DMS53 treated with DMSO at 0.1 percent for 48 hours (cell line): ENCODE measurements around the gene TAF4.
"Not testable (repeated sequence)": the region's sequence is repeated elsewhere in the genome, so short reads cannot be mapped to it uniquely, and the experiment has no call there.

ENCODE experiments used
- DNase-seq: peaks from one replicate; lab custom pipeline; 2025; ENCODE audit not compliant: unreplicated experiment; lab: John Stamatoyannopoulos, UW

Gene TAF4

DNA sequence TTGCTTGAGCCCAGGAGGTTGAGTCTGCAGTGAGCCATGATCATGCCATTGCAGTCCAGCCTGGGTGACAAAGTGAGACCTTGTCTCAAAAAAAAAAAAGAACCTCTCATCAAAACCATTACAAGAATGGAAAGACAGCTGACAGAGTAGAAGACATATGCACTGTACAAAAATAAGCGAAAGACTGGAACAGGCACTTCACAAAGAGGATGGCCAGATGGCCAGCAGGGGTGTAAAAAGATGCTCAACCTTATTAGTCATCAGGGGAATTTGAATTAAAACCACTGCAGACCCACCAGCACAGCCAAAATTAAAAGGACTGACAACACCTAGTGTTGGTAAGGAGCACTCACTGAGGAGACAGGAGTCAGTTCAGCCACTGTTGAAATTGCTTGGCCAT, 13.5 kb upstream of the TAF4 start:
- no peak for DNase-seq

DNA sequence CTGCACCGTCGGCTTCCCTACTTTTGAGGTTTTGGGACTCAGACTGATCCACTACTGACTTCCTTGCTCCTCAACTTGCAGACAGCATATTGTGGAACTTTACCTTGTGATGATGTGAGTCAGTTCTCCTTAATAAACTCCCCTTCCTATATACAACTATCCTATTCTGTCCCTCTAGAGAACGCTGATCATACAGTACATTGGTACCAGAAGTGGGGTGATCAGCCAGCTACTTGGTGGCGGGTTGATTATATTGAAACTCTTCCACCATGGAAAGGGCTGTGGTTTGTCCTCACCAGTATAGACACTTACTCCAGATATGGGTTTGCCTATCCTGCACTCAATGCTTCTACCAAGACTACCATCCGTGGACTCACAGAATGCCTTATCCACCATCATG, 7.6 kb upstream of the TAF4 start:
- DNase-seq, result no peak

DNA sequence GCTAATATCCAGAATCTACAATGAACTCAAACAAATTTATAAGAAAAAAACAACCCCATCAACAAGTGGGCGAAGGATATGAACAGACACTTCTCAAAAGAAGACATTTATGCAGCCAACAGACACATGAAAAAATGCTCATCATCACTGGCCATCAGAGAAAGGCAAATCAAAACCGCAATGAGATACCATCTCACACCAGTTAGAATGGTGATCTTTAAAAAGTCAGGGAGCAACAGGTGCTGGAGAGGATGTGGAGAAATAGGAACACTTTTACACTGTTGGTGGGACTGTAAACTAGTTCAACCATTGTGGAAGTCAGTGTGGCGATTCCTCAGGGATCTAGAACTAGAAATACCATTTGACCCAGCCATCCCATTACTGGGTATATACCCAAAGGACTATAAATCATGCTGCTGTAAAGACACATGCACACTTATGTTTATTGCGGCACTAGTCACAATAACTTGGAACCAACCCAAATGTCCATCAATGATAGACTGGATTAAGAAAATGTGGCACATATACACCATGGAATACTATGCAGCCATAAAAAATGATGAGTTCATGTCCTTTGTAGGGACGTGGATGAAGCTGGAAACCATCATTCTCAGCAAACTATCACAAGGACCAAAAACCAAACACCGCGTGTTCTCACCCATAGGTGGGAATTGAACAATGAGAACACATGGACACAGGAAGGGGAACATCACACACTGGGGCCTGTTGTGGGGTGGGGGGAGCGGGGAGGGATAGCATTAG, 6.2 kb upstream of the TAF4 start:
- DNase-seq, result not testable (repeated sequence)

GRCh38 chr20:62069741-62070216, 4.1 kb upstream of the TAF4 start:
- no peak for DNase-seq

- no peak for DNase-seq
Measured at GRCh38 chr20:62068997-62069396, 3.3 kb upstream of the TAF4 start.

GRCh38 chr20:62067547-62068260, 2.0 kb upstream of the TAF4 start:
- no peak for DNase-seq

- DNase-seq, result no peak
Measured at GRCh38 chr20:62066983-62067433, 1.3 kb upstream of the TAF4 start.

DNA sequence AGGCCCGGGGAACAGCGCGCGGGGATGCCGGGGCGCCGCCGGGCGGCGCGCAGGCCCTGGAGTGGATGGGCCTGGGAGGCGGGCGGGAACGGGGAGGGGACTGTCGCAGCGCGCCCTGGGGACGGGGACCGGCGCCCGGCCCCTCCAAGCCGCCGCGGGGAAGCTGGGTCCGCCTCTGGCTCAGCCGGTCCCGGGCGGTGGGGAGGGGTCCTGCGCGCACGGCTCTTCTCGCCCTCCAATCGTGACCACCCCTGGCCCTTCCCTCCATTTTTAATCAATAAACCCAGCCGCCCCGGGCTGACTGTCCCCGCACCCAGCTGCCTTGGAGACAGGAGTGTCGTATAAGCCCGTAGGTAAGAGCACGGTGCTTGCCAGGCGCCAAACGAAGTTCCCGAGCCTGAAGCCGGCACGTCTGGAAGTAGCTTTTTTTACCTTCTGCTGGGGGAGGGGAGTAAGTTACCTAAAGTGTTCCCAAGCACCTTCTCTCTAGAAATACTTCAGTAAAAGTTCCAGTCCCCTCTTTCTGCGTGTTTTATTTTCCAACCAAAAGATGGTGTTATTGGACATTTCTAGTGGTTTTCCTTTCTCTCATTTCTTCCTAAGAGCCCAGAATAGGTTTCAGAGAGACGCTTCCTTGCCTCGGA, 780 bp upstream of the TAF4 start:
- DNase-seq, result peak; percentile 25

- no peak for DNase-seq
Measured at GRCh38 chr20:62064770-62065673, 659 bp downstream of the TAF4 start.

- no peak for DNase-seq
Measured at GRCh38 chr20:62063981-62064769, 1.5 kb downstream of the TAF4 start.

GRCh38 chr20:62063315-62063980, 2.2 kb downstream of the TAF4 start:
- DNase-seq, result no peak

- DNase-seq, result no peak
Measured at GRCh38 chr20:62062661-62063314, 2.9 kb downstream of the TAF4 start.

GRCh38 chr20:62061851-62062423, 3.7 kb downstream of the TAF4 start:
- no peak for DNase-seq

DNA sequence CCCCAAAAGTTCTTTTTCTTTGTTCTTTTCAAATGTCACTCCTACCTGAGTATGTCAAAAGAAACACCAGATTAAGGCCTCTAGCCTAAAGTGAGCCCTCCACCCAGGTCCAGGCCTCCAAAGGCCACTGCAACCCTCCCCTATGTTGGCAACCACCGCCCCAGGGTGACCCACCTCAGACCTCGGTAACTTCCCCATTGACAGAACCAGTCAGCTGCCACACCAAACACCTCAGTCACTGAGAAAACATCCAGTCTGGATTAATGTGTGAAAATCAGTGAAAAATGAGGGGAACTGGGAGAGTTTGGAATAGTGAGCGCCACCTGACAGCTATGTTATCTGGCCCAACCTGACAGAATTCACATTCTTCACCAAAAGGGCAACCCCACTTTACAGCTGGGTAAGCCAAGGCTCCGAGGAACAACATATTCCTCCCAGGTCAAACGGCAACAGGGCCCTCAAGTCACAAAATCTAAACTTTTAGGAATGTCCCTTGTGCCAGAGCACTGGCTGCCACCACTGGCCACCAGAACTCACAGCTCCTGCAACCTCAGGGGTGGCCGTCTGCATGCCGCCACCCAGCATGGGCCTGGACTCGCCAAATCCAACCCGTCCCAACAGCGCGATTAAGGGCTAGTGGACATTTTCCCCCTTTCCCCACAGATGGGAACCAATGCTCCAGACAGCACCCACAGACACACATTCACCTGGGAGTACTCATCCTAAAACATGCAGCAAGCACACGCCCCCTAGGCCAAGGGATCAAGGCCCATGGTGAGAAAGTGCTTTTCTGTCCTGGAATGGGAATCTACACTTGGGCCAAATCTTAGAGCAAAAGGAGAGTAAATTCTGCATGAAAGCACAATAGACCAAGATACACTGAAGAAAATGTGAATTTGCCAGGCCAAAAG, 4.8 kb downstream of the TAF4 start:
- DNase-seq, result no peak

DNA sequence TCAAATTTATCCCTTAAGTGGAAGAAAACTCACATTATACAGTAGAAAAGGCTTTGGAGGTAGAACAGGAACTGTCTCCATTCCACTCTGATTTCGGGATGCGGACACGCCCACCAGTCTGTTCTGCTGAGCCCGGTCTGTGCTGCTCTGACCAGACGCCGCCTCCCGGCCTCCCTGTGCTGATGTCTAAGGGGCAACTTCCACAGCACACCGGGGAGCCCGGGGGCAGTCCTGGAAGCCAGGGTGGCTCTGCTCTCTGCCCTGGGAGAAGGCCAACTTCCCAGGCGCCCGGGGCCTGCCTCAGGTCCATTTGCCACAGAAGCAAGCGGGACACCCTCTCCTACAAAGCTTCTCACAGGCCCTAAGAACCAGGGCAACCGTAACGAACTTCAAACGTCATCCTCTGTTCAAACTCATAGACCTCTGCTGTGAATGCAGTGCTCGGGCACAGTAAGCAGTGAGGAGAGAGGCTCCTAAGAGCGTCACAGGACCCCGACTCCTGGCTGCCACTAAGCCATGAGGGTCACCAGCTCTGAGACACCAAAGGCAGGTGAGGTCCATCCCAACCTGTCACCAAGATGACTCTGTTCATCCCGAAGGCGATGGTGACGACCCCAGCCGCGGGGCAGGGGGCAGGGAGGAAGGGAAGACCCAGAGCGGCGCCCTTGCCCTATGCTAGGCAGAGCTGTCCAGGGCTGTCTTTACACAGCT, 5.6 kb downstream of the TAF4 start:
- DNase-seq, result no peak

- DNase-seq, result no peak
Measured at GRCh38 chr20:62059401-62059800, 6.3 kb downstream of the TAF4 start.

- DNase-seq, result no peak
Measured at GRCh38 chr20:62058941-62059340, 6.7 kb downstream of the TAF4 start.
